IMR-90 (cell line): ENCODE measurements around the gene SPON1.

ENCODE experiments used
- CTCF ChIP-seq: conservative IDR thresholded peaks from 2 replicates; pipeline ENCODE4 v1.5.1; 2012; ENCODE audit warnings: mild to moderate bottlenecking, low read depth, low read length, improper control_type of control experiment
- MAZ ChIP-seq: IDR thresholded peaks from 2 replicates; pipeline ENCODE4 v1.6.1; 2012; ENCODE audit warnings: low read depth, mild to moderate bottlenecking, low read length, improper control_type of control experiment, moderate library complexity, borderline replicate concordance
- POLR2A ChIP-seq: IDR thresholded peaks from 2 replicates; pipeline ENCODE4 v1.6.1; 2012; ENCODE audit warnings: mild to moderate bottlenecking, low read depth, low read length
- RAD21 ChIP-seq: IDR thresholded peaks from 2 replicates; pipeline ENCODE4 v1.6.1; 2012; ENCODE audit warnings: low read length, improper control_type of control experiment
- RFX5 ChIP-seq: IDR thresholded peaks from 2 replicates; pipeline ENCODE4 v1.8.0; 2012; ENCODE audit warnings: low read depth, mild to moderate bottlenecking, low read length, moderate library complexity

GRCh38 chr11:14022251-14022650 is 59.7 kb downstream of the SPON1 start:
- TF ChIP-seq CTCF (no peak), POLR2A (no peak), RFX5 (no peak), RAD21 (no peak), MAZ (no peak)
